Measurements from ENCODE around the gene YTHDF1. TPM values are rescaled to one million over a fixed set of nuclear protein-coding genes. Genes with fewer than 3 reads are reported as not detected.
A peak's percentile ranks its signal among the peaks of the same experiment; 100 is the strongest.

Gene YTHDF1
- total and polyA plus RNA-seq, 8 donors: 17.8 to 41.1 (median 22.4) TPM

DNA sequence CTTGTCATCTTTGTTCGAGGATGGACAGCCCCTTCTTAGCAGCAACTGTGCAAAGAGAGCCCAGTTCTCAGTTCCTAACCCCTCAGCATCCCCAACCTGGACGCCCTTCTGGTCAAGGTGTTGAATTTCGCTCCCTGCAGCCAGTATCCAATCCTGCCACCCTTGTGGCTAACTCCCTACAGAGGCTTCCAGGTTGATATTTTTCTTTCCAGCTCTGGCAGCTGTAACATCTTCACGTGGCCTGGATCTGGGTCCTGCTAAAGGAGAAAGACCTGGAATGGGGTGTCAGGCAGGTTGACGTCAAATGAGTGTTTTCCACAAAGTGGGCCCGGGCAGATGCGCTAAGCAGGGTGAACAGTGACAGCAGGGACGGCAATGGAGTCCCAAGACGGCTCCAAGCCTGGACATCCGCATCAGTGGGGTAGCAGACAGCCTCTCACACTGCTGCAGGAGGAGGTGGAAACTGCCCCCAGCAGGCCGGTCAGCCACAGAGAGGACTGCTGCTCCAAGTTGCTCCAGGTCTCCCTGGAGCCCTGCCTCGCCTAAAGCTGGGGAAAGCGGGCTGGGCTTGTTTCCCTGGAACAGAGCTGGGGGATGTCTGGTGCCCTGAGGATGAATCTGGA, 1.0 kb upstream of the YTHDF1 start:
- Histone ChIP-seq H3K4me1 (peaks cover 37 to 44% (median 43%) of the 10 kb centered on the region in 4 donors), H3K27ac (peak overlapping the region; percentile 86 to 94 (median 92)), H3K36me3 (peaks cover 16 to 27% (median 27%) of the 10 kb centered on the region in 4 donors), H3K27me3 (peaks cover 0 to 19% (median 0%) of the 10 kb centered on the region in 3 donors), H3K4me3 (peak overlapping the region; percentile 66 to 99 (median 90)), H3K9me3 (no peaks in the 10 kb centered on the region)
- intact Hi-C loops (cut with DNase I; ENCODE audit: low total_unique reads): no loop called here
- TF ChIP-seq, protein P1, sequence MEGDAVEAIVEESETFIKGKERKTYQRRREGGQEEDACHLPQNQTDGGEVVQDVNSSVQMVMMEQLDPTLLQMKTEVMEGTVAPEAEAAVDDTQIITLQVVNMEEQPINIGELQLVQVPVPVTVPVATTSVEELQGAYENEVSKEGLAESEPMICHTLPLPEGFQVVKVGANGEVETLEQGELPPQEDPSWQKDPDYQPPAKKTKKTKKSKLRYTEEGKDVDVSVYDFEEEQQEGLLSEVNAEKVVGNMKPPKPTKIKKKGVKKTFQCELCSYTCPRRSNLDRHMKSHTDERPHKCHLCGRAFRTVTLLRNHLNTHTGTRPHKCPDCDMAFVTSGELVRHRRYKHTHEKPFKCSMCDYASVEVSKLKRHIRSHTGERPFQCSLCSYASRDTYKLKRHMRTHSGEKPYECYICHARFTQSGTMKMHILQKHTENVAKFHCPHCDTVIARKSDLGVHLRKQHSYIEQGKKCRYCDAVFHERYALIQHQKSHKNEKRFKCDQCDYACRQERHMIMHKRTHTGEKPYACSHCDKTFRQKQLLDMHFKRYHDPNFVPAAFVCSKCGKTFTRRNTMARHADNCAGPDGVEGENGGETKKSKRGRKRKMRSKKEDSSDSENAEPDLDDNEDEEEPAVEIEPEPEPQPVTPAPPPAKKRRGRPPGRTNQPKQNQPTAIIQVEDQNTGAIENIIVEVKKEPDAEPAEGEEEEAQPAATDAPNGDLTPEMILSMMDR (IDR thresholded peaks at IDR 0.05): no peak
- TF ChIP-seq POLR2AphosphoS5 (IDR thresholded peaks at IDR 0.05): no peak
- TF ChIP-seq EP300 (IDR thresholded peaks at IDR 0.05): no peak
- no peak for TF ChIP-seq POLR2A (IDR thresholded peaks at IDR 0.05)
- 75 to 80% (median 77%) methylated on average over 12 to 13 of the region's 13 CpGs for WGBS, 5 donors
- no peak for DNase-seq

- H3K36me3 ChIP-seq: peaks cover 27 to 43% (median 43%) of the 10 kb centered on the region in 4 donors
- H3K9me3 ChIP-seq: no peaks in the 10 kb centered on the region
- peak in 1 of 2 donors; percentile 72 for DNase-seq
- peaks cover 37 to 60% (median 55%) of the 10 kb centered on the region in 4 donors for H3K4me1 ChIP-seq
- TF ChIP-seq POLR2AphosphoS5 (IDR thresholded peaks at IDR 0.05) (no peak), EP300 (IDR thresholded peaks at IDR 0.05) (no peak), POLR2A (IDR thresholded peaks at IDR 0.05) (no peak)
- TF ChIP-seq, protein P1 (IDR thresholded peaks at IDR 0.05): peak in 4 of 7 experiments; percentile 13 to 22 (median 15)
- peaks cover 0 to 8% (median 0%) of the 10 kb centered on the region in 3 donors for H3K27me3 ChIP-seq
- intact Hi-C loops (cut with DNase I; ENCODE audit: low total_unique reads): no loop called here
- H3K27ac ChIP-seq: peak overlapping the region; percentile 77 to 93 (median 90)
- WGBS, 5 donors: 2 to 4% (median 2%) methylated on average over 35 to 81 of the region's 81 CpGs
- peak overlapping the region; percentile 87 to 99 (median 96) for H3K4me3 ChIP-seq
Observed at GRCh38 chr20:63215101-63216040, 560 bp downstream of the YTHDF1 start.

- Histone ChIP-seq H3K4me1 (peaks cover 37 to 68% (median 59%) of the 10 kb centered on the region in 4 donors), H3K27me3 (no peaks in the 10 kb centered on the region), H3K9me3 (no peaks in the 10 kb centered on the region), H3K4me3 (peak overlapping the region; percentile 87 to 99 (median 96)), H3K27ac (peak overlapping the region in 3 of 5 donors; percentile 90 to 93 (median 92)), H3K36me3 (peaks cover 27 to 51% (median 51%) of the 10 kb centered on the region in 4 donors)
- no peak for DNase-seq
- TF ChIP-seq EP300 (IDR thresholded peaks at IDR 0.05) (no peak), POLR2A (IDR thresholded peaks at IDR 0.05) (no peak), POLR2AphosphoS5 (IDR thresholded peaks at IDR 0.05) (no peak)
- TF ChIP-seq, protein P1 (IDR thresholded peaks at IDR 0.05): no peak
- WGBS, 5 donors: 43 to 57% (median 47%) methylated on average over 6 of the region's 6 CpGs
- intact Hi-C loops (cut with DNase I; ENCODE audit: low total_unique reads): no loop called here
Observed at GRCh38 chr20:63214514-63214913, 1.4 kb downstream of the YTHDF1 start.

DNA sequence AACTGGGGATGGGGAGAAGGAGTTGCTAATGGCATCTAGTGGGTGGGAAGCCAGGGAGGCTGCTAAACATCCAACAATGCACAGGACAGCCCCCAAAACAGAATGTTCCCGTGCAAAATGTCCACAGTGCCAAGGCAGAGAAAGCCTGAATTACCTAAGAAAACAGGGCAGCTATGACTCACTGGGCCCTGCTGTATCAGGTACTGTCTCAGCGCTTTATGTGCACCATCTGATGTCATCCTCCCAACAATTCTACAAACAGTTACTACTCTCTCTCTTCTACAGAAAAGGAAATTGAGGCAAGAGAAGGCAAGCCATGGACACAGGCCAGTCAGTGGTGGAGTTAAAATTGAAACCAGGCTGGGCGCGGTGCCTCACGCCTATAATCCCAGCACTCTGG, 3.1 kb downstream of the YTHDF1 start:
- no peaks in the 10 kb centered on the region for H3K9me3 ChIP-seq
- WGBS, 5 donors: 74 to 89% (median 83%) methylated on average over 5 of the region's 5 CpGs
- H3K4me3 ChIP-seq: peak overlapping the region in 1 of 4 donors; percentile 9
- peak overlapping the region in 2 of 5 donors; percentile 28 to 63 for H3K27ac ChIP-seq
- intact Hi-C loops (cut with DNase I; ENCODE audit: low total_unique reads): no loop called here
- no peak for DNase-seq
- peaks cover 37 to 86% (median 67%) of the 10 kb centered on the region in 4 donors for H3K4me1 ChIP-seq
- peaks cover 33 to 69% (median 68%) of the 10 kb centered on the region in 4 donors for H3K36me3 ChIP-seq
- no peaks in the 10 kb centered on the region for H3K27me3 ChIP-seq
- TF ChIP-seq POLR2AphosphoS5 (IDR thresholded peaks at IDR 0.05): no peak
- TF ChIP-seq, protein P1 (IDR thresholded peaks at IDR 0.05): no peak
- no peak for TF ChIP-seq EP300 (IDR thresholded peaks at IDR 0.05)
- no peak for TF ChIP-seq POLR2A (IDR thresholded peaks at IDR 0.05)
